Skeletal muscle tissue (tissue), 4 donors: Measurements from ENCODE around the gene PABPN1L. TPM values are rescaled to one million over a fixed set of nuclear protein-coding genes. Genes with fewer than 3 reads are reported as not detected.

Experiments
- H3K27ac ChIP-seq: one replicate; pipeline ENCODE4 v1.7.0; 2013; ENCODE audit warnings: mild to moderate bottlenecking, low read depth, low read length, inconsistent platforms
- H3K27me3 ChIP-seq, 3 donors: one replicate each; pipeline ENCODE4 v1.7.0; 2013; ENCODE audit warnings: low read length in 3 of 3; ENCODE audit not compliant: control insufficient read depth in 3 of 3, insufficient read depth in 3 of 3
- H3K36me3 ChIP-seq, 3 donors: one replicate each; pipeline ENCODE4 v1.7.0; 2013; ENCODE audit warnings: low read length in 3 of 3; ENCODE audit not compliant: control insufficient read depth in 3 of 3, insufficient read depth in 3 of 3
- H3K4me1 ChIP-seq, 3 donors: one replicate each; pipeline ENCODE4 v1.7.0; 2013; ENCODE audit warnings: low read length in 3 of 3, mild to moderate bottlenecking in 3 of 3; ENCODE audit not compliant: control insufficient read depth in 3 of 3, insufficient read depth in 3 of 3
- H3K4me3 ChIP-seq, 3 donors: one replicate each; pipeline ENCODE4 v1.7.0; 2013; ENCODE audit warnings: low read length in 3 of 3
- H3K9ac ChIP-seq, 3 donors: one replicate each; pipeline ENCODE4 v1.7.0; 2013; ENCODE audit warnings: low read length in 3 of 3, mild to moderate bottlenecking in 3 of 3, moderate library complexity in 2 of 3, low read depth in 1 of 3
- H3K9me3 ChIP-seq, 3 donors: one replicate each; pipeline ENCODE4 v1.7.0; 2013; ENCODE audit warnings: low read length in 3 of 3; ENCODE audit not compliant: control insufficient read depth in 3 of 3
- total RNA-seq: library from RNA; depleted of rRNA; stranded (reverse); fragments of >200 nt; gene quantifications from one replicate; pipeline ENCODE4 v1.2.3, GENCODE V29; 2014
- donor health status: Osteomylitis.

The PABPN1L gene
- total RNA-seq, 1 donor from 2014 or later, result not detected

DNA sequence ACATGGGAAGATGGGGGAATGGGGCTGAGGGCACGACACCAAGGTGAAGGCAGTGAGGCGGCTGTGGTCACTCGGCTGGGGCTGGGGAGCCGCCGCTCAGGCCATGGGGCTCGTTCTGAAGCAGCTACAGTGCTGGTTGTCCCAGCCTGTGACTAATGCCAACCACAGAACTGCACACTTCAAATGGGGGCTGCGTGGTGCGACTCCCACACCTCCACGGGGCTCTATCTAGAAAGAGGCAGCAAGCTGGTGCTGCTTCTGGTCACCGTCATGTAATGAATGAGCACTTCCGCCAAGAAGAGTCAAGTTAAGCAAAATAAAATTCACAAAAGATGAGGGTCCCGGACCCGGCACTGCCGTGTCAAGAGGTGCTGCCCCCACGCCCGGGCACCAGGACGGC lies 29.7 kb downstream of the PABPN1L start:
- Histone ChIP-seq H3K9me3 (no peaks in the 10 kb centered on the region), H3K27ac (no peak overlapping the region), H3K9ac (no peak overlapping the region), H3K4me3 (no peak overlapping the region), H3K36me3 (peaks cover 20 to 30% (median 21%) of the 10 kb centered on the region in 3 donors), H3K27me3 (no peaks in the 10 kb centered on the region), H3K4me1 (no peaks in the 10 kb centered on the region)

DNA sequence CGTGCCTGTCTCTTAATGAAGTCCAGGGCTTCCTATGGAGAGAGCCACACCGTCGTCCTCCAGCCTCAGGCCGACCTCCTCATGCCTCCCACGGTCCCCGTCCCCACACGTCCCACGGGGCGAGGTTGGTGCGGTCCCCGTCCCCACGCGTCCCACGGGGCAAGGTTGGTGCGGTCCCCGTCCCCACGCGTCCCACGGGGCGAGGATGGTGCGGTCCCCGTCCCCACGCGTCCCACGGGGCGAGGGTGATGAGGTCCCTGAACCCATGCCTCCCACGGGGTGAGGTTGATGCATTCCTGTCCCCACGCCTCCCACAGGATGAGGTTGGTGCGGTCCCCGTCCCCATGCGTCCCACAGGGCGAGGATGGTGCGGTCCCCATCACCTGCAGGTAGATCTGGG lies 30.6 kb downstream of the PABPN1L start:
- no peaks in the 10 kb centered on the region for H3K4me1 ChIP-seq
- no peak overlapping the region for H3K9ac ChIP-seq
- no peaks in the 10 kb centered on the region for H3K27me3 ChIP-seq
- no peak overlapping the region for H3K4me3 ChIP-seq
- no peak overlapping the region for H3K27ac ChIP-seq
- no peaks in the 10 kb centered on the region for H3K9me3 ChIP-seq
- H3K36me3 ChIP-seq, result peaks cover 20 to 30% (median 20%) of the 10 kb centered on the region in 3 donors

DNA sequence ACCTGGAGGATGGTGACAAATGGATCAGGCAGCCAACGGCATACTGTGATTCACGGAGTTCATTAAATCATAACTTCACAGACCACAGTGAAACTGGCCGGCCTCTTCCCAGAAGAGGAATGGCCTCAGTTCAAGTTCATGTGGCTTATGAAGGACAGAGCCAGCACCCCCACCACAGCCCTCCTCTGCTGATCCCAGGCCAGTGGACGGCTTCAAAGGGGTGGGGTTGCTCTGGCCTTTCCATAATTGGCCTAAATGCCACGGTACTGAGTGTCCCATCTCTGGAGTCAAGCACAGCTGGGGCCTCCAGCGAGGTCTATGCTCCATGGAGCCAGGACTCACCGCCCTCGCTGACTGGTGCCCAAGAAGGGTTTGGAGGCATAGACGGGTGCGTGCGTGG lies 31.1 kb downstream of the PABPN1L start:
- Histone ChIP-seq H3K27me3 (no peaks in the 10 kb centered on the region), H3K9me3 (no peaks in the 10 kb centered on the region), H3K27ac (no peak overlapping the region), H3K9ac (no peak overlapping the region), H3K4me3 (no peak overlapping the region), H3K4me1 (no peaks in the 10 kb centered on the region), H3K36me3 (peaks cover 17 to 28% (median 19%) of the 10 kb centered on the region in 3 donors)

DNA sequence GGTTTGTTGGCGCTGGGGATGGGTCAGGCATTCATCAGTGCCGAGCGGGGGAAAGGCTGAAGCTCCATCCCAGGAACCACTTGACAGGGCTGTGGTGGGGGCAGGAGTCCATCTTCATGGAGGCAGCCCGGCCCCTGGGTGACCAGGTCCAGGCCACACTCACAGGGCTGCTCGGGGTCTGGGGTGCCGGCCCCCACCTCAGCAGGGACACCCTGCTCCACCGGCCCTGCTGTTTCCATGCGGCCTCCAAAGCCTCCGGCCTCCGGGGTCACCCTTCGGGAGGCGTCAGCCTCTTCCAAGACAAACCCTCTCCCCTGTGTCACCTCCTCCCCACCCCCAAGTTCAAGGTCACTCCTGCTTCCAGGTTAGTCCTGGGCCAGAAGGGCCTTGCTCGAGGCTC lies 31.8 kb downstream of the PABPN1L start:
- H3K27me3 ChIP-seq, result no peaks in the 10 kb centered on the region
- no peaks in the 10 kb centered on the region for H3K4me1 ChIP-seq
- peaks cover 12 to 22% (median 14%) of the 10 kb centered on the region in 3 donors for H3K36me3 ChIP-seq
- no peaks in the 10 kb centered on the region for H3K9me3 ChIP-seq
- H3K4me3 ChIP-seq, result no peak overlapping the region
- H3K9ac ChIP-seq, result no peak overlapping the region
- H3K27ac ChIP-seq, result no peak overlapping the region

DNA sequence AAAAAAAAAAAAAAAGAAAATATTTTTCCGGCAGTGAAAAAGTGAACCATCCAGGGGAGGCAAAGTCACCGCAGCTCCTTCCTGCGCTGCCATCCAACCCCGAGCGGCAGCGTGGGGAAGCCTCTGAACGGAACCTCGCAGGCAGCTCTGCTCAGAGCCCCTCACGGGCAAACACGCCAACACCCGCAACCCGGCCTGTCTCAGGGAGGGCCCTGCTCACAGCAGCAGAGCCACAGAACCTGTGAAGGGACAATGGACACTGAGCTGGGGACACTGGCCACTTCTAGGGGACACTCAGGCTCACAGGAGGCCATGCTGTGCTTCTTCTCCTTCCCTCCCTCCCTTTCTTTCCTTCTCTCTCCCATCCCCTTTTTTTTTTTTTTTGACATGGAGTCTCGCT lies 33.4 kb downstream of the PABPN1L start:
- Histone ChIP-seq H3K9me3 (no peaks in the 10 kb centered on the region), H3K4me1 (no peaks in the 10 kb centered on the region), H3K36me3 (peaks cover 6 to 13% (median 11%) of the 10 kb centered on the region in 3 donors), H3K27ac (no peak overlapping the region), H3K9ac (no peak overlapping the region), H3K27me3 (no peaks in the 10 kb centered on the region), H3K4me3 (no peak overlapping the region)

DNA sequence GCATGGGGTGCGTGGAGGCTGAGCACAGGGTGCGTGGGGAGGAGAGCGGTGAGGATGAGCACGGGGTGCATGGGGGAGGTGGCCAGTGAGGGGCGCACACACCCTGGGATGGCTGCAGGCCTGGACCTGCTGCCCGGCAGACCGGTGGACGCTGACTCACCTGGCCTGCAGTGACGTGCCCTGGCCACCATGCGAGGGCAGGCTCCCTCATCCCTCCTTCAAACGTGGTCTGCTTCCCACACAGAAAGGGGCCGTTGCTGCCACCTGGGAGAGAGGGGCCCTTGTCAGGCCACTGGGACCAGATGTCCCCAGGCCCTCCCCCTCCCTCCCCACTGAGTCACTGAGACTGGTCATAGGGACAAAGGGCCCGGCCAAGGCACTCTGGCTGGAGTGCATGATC lies 34.6 kb downstream of the PABPN1L start:
- Histone ChIP-seq H3K9ac (no peak overlapping the region), H3K9me3 (no peaks in the 10 kb centered on the region), H3K4me3 (no peak overlapping the region), H3K36me3 (peaks cover 7 to 13% (median 11%) of the 10 kb centered on the region in 3 donors), H3K27ac (no peak overlapping the region), H3K27me3 (no peaks in the 10 kb centered on the region), H3K4me1 (no peaks in the 10 kb centered on the region)

DNA sequence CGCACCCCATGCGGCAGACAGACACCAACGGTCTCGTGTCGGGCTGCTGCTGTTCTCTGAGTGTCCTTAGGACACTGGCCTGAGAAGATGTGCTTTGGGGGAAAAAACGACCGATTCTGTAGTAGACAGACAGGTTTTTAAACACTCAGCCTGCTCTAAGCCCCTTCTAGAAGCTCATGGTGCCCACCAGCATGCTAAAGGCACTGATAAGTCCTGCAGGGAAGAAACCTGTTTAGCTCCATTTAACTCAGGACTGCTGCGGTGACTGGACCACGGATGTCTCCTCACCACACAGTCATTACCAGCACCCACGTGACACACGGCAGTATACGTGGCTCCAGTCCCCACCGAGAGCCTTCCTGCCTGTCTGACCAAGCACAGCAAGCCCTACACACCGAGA lies 35.7 kb downstream of the PABPN1L start:
- no peaks in the 10 kb centered on the region for H3K27me3 ChIP-seq
- H3K9me3 ChIP-seq, result no peaks in the 10 kb centered on the region
- no peak overlapping the region for H3K27ac ChIP-seq
- H3K9ac ChIP-seq, result no peak overlapping the region
- H3K4me1 ChIP-seq, result no peaks in the 10 kb centered on the region
- H3K36me3 ChIP-seq, result peaks cover 8 to 11% (median 10%) of the 10 kb centered on the region in 3 donors
- no peak overlapping the region for H3K4me3 ChIP-seq

DNA sequence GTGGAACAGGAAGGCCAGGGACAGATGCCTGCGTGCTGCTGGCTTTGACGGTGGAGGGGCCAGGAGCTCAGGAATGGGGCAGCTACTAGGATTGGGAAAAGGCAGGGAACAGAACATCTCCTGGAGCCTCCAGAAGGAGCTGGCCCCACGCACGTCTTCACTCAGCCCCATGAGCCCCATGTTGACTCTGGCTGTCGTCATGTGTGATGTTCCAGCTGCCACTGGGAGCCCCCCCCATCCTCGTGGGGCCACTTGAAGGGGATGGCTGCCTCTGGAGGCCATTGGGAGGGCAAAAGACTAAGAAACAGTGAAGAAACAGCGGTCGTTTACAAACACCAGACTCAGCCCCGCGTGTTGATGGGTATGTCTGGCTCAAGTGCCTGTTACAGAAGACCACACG lies 36.2 kb downstream of the PABPN1L start:
- no peak overlapping the region for H3K9ac ChIP-seq
- no peak overlapping the region for H3K4me3 ChIP-seq
- no peaks in the 10 kb centered on the region for H3K4me1 ChIP-seq
- peaks cover 4 to 10% (median 8%) of the 10 kb centered on the region in 3 donors for H3K36me3 ChIP-seq
- H3K27ac ChIP-seq, result no peak overlapping the region
- no peaks in the 10 kb centered on the region for H3K27me3 ChIP-seq
- no peaks in the 10 kb centered on the region for H3K9me3 ChIP-seq

DNA sequence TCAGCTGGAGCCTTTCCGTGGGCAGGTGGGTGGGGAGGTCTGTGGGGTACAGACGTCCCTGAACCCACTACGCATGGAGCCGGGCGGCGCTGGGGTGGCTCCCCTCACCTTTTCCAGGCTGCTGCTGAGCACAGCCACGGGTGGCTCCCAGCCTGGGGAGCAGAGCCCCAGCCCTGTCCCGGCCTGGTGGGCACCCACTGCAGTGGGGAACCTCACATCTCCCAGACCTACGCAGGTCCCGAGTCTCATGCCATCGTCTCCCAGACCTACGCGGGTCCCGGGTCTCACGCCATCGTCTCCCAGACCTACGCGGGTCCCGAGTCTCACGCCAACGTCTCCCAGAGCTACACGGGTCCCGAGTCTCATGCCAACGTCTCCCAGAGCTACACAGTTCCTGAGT lies 37.7 kb downstream of the PABPN1L start:
- Histone ChIP-seq H3K27ac (no peak overlapping the region), H3K9me3 (no peaks in the 10 kb centered on the region), H3K36me3 (peaks cover 0 to 8% (median 3%) of the 10 kb centered on the region in 3 donors), H3K27me3 (no peaks in the 10 kb centered on the region), H3K4me1 (no peaks in the 10 kb centered on the region), H3K9ac (no peak overlapping the region), H3K4me3 (no peak overlapping the region)

DNA sequence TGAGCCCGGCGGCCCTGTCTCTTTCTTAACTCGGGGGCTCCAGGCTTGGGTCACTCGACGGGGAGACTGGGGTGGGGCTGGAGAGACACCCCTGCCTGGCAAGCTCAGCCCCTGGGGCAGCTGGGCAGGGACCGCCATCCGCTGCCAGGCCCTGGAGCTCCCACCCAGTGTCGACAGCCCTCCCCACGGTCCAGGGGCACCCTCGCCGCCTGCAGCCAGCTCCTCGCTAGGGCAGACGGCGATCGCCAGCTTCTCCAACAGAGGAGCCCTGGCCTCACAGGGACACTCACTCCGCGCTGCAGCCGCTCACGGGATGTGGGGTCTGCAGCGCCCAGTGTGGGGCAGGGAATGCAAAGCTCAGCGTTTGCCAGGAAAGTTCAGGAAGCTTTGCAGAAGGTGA lies 38.7 kb downstream of the PABPN1L start:
- Histone ChIP-seq H3K9me3 (no peaks in the 10 kb centered on the region), H3K27me3 (no peaks in the 10 kb centered on the region), H3K4me1 (no peaks in the 10 kb centered on the region), H3K36me3 (peaks cover 0 to 10% (median 3%) of the 10 kb centered on the region in 3 donors), H3K27ac (no peak overlapping the region), H3K4me3 (no peak overlapping the region), H3K9ac (no peak overlapping the region)
